Liver (tissue), 9 donors: ENCODE results near the gene EFHD1. TPM values are rescaled to one million over a fixed set of nuclear protein-coding genes. Genes with fewer than 3 reads are reported as not detected.
A peak's percentile ranks its signal among the peaks of the same experiment; 100 is the strongest.

ENCODE experiments used
- DNase-seq: peaks from one replicate; pipeline ENCODE4 v3.0.0-alpha.2; 2017; ENCODE audit warnings: low spot score
- H3K27ac ChIP-seq, 2 donors: one replicate each; pipeline ENCODE4 v1.7.0; 2013; ENCODE audit warnings: inconsistent platforms in 2 of 2, low read length in 2 of 2, control low read depth in 1 of 2, low read depth in 1 of 2, mild to moderate bottlenecking in 1 of 2
- H3K27me3 ChIP-seq, 4 donors: one replicate each; pipeline versions ENCODE4 v1.6.1 to v1.7.0; 2013; ENCODE audit warnings: low read length in 3 of 4, inconsistent platforms in 1 of 4, mild to moderate bottlenecking in 1 of 4, moderate library complexity in 1 of 4; ENCODE audit not compliant: control insufficient read depth in 4 of 4, insufficient read depth in 4 of 4
- H3K36me3 ChIP-seq, 4 donors: one replicate each; pipeline versions ENCODE4 v1.6.1 to v1.7.0; 2013; ENCODE audit warnings: low read length in 3 of 4, mild to moderate bottlenecking in 3 of 4, low read depth in 1 of 4, moderate library complexity in 1 of 4; ENCODE audit not compliant: control insufficient read depth in 4 of 4, insufficient read depth in 3 of 4
- H3K4me1 ChIP-seq, 4 donors: one replicate each; pipeline versions ENCODE4 v1.6.1 to v1.7.0; 2013; ENCODE audit warnings: low read length in 3 of 4, mild to moderate bottlenecking in 3 of 4, moderate library complexity in 1 of 4; ENCODE audit not compliant: control insufficient read depth in 4 of 4, insufficient read depth in 4 of 4
- H3K4me3 ChIP-seq, 3 donors: one replicate each; pipeline versions ENCODE4 v1.6.1 to v1.7.0; 2013; ENCODE audit warnings: low read length in 3 of 3, control low read depth in 1 of 3, low read depth in 1 of 3, mild to moderate bottlenecking in 1 of 3
- H3K9ac ChIP-seq, 2 donors: one replicate each; pipeline ENCODE4 v1.7.0; 2013; ENCODE audit warnings: low read length in 2 of 2, mild to moderate bottlenecking in 2 of 2, moderate library complexity in 2 of 2, control low read depth in 1 of 2, low read depth in 1 of 2
- H3K9me3 ChIP-seq, 4 donors: one replicate each; pipeline versions ENCODE4 v1.6.1 to v1.7.0; 2013; ENCODE audit warnings: low read length in 3 of 4; ENCODE audit not compliant: control insufficient read depth in 4 of 4
- CTCF ChIP-seq: fragments of 150-350 bp; IDR thresholded peaks from 2 replicates; pipeline ENCODE4 v1.5.1; 2017; ENCODE audit warnings: improper control_type of control experiment, low read depth, low read length; ENCODE audit not compliant: missing input control
- EGR1 ChIP-seq, 2 donors: IDR thresholded peaks; 2 replicates each; pipeline ENCODE4 v1.6.1; 2016 to 2018; ENCODE audit warnings: antibody characterized with exemption in 2 of 2, low read depth in 2 of 2
- FOXA1 ChIP-seq: IDR thresholded peaks from 2 replicates; pipeline ENCODE4 v1.6.1; 2016; ENCODE audit warnings: antibody characterized with exemption
- FOXA2 ChIP-seq: IDR thresholded peaks from 2 replicates; pipeline ENCODE4 v1.6.1; 2016; ENCODE audit warnings: antibody characterized with exemption
- HNF4A ChIP-seq, 2 donors: conservative IDR thresholded peaks; 2 replicates each; pipeline ENCODE4 v1.6.1; 2016; ENCODE audit warnings: antibody characterized with exemption in 2 of 2, mild to moderate bottlenecking in 2 of 2
- HNF4G ChIP-seq: IDR thresholded peaks from 2 replicates; pipeline ENCODE4 v1.6.1; 2016; ENCODE audit warnings: antibody characterized with exemption
- RAD21 ChIP-seq, 2 donors: IDR thresholded peaks; 2 replicates each; pipeline ENCODE4 v1.6.1; 2016; ENCODE audit warnings: antibody characterized with exemption in 2 of 2, mild to moderate bottlenecking in 2 of 2
- REST ChIP-seq: IDR thresholded peaks from 2 replicates; pipeline ENCODE4 v1.6.1; 2016; ENCODE audit warnings: antibody characterized with exemption, mild to moderate bottlenecking
- TAF1 ChIP-seq: conservative IDR thresholded peaks from 2 replicates; pipeline ENCODE4 v1.6.1; 2016; ENCODE audit warnings: antibody characterized with exemption, mild to moderate bottlenecking
- YY1 ChIP-seq: IDR thresholded peaks from 2 replicates; pipeline ENCODE4 v1.6.1; 2016; ENCODE audit warnings: antibody characterized with exemption, mild to moderate bottlenecking
- ZBTB33 ChIP-seq: IDR thresholded peaks from 2 replicates; pipeline ENCODE4 v1.6.1; 2016; ENCODE audit warnings: antibody characterized with exemption
- WGBS: extraction: QIAGEN DNeasy Blood & Tissue Kit; methylation state at CpG from one replicate; pipeline ENCODE4 v1.1.7; 2013; 5-methylcytosine and 5-hydroxymethylcytosine counted together
- polyA plus RNA-seq, 2 donors: library from polyadenylated mRNA; stranded (reverse) in 1 of 2; unstranded in 1 of 2; fragments of 200-250 nt in 1 of 2; fragments of >200 nt in 1 of 2; fragmentation: Nextera tagmentation in 1 of 2; extraction: Ambion mirVana in 1 of 2; gene quantifications; one replicate each; pipeline versions ENCODE4 v1.2.1 to v1.2.3, GENCODE V29; 2013 to 2015
- total RNA-seq, 2 donors: library from RNA; depleted of rRNA; stranded (reverse); fragments of >200 nt; gene quantifications; one replicate each; pipeline ENCODE4 v1.2.3, GENCODE V29; 2014
- TF ChIP-seq, protein P1 (sequence below): IDR thresholded peaks from 2 replicates; pipeline ENCODE4 v1.6.1; 2016; ENCODE audit warnings: antibody characterized with exemption
- donor health status: healthy.
- donor health status: healthy.
- donor health status: healthy.
- donor health status: healthy.
- donor health status: healthy.

EFHD1 gene
- total and polyA plus RNA-seq, 4 donors = 3.3 to 28.5 (median 10.3) TPM

- TF ChIP-seq ZBTB33 (no peak), YY1 (peak; percentile 52), HNF4G (no peak), EGR1 (IDR thresholded peaks at IDR 0.05; ENCODE audit: low read depth in 2 of 2) (no peak)
Measured at GRCh38 chr2:232667989-232668583, 34.7 kb downstream of the EFHD1 start (continued).

GRCh38 chr2:232668805-232669444 is 35.5 kb downstream of the EFHD1 start:
- Histone ChIP-seq H3K9ac (no peak overlapping the region), H3K9me3 (no peaks in the 10 kb centered on the region), H3K36me3 (peaks cover 0 to 4% (median under 1%) of the 10 kb centered on the region in 4 donors), H3K27ac (no peak overlapping the region), H3K4me3 (no peak overlapping the region), H3K27me3 (no peaks in the 10 kb centered on the region), H3K4me1 (peaks cover 0 to 7% (median 5%) of the 10 kb centered on the region in 4 donors)
- no peak for DNase-seq
- peak; percentile 36 for TF ChIP-seq CTCF
- peak; percentile 71 to 75 for TF ChIP-seq RAD21 (IDR thresholded peaks at IDR 0.05)
- TF ChIP-seq, protein P1, sequence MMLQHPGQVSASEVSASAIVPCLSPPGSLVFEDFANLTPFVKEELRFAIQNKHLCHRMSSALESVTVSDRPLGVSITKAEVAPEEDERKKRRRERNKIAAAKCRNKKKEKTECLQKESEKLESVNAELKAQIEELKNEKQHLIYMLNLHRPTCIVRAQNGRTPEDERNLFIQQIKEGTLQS = no peak
- 77% methylated on average over 17 of the region's 17 CpGs for WGBS

DNA sequence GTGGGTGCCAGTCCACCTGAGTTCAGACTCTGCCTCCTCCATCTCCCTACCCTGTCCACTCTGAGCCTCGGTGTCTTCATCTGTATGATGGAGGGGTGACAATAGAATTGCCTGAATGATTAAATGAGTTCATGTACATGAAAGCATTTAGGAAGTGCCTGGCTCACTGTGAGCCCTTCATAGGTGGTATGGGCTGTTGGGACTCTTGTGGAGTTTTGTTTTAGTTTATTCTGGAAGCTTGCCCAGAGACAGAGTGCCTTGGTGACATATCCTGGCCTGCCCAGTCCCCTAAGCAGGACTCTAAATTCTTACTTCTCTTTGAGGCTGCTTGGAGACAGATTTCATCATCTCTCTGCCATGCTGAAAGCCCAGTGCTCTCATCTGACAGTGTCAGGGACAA is 39.2 kb downstream of the EFHD1 start:
- H3K36me3 ChIP-seq = peaks cover 0 to 11% (median 2%) of the 10 kb centered on the region in 4 donors
- WGBS = 94% methylated on average over 1 of the region's 1 CpG

More for the DNA sequence above, 39.2 kb downstream of the EFHD1 start:
- Histone ChIP-seq H3K9ac (no peak overlapping the region), H3K4me3 (no peak overlapping the region), H3K27ac (no peak overlapping the region), H3K9me3 (no peaks in the 10 kb centered on the region), H3K27me3 (no peaks in the 10 kb centered on the region), H3K4me1 (peaks cover 0 to 7% (median 5%) of the 10 kb centered on the region in 4 donors)
- DNase-seq = no peak
- no peak for TF ChIP-seq CTCF
- TF ChIP-seq HNF4A (conservative IDR thresholded peaks at IDR 0.05) = no peak
- TF ChIP-seq EGR1 (IDR thresholded peaks at IDR 0.05; ENCODE audit: low read depth in 2 of 2) = no peak
- no peak for TF ChIP-seq TAF1
- no peak for TF ChIP-seq HNF4G
- no peak for TF ChIP-seq FOXA1
- no peak for TF ChIP-seq REST
- TF ChIP-seq FOXA2 = no peak
